Motor neuron (in vitro differentiated cells): ENCODE measurements around the gene INPP5K. TPM values are rescaled to one million over a fixed set of nuclear protein-coding genes. Genes with fewer than 3 reads are reported as not detected.
A peak's percentile ranks its signal among the peaks of the same experiment; 100 is the strongest.

Experiments
- ATAC-seq, 8 experiments: fragments of 200-7000 bp; cut with Tn5 transposase; replicated peaks in 6 of 8; 2 replicates each; pipeline ENCODE4 v1.8.0; 2021; ENCODE audit warnings: mild to moderate bottlenecking in 8 of 8, moderate library complexity in 8 of 8
- H3K27ac ChIP-seq, 2 donors: fragments of 250-450 bp; sonication (Bioruptor Pico); 2 replicates each; pipeline ENCODE4 v1.9.0; 2021; ENCODE audit warnings: antibody characterized with exemption in 2 of 2, mild to moderate bottlenecking in 2 of 2, moderate library complexity in 1 of 2
- H3K4me1 ChIP-seq, 2 donors: fragments of 250-450 bp; sonication (Bioruptor Pico); replicated peaks in 1 of 2; 2 replicates each; pipeline ENCODE4 v1.6.1; 2021; ENCODE audit warnings: antibody characterized with exemption in 2 of 2, mild to moderate bottlenecking in 2 of 2, moderate library complexity in 1 of 2
- H3K4me3 ChIP-seq, 5 donors: fragments of 250-450 bp; sonication (Bioruptor Pico); 2 replicates each; pipeline ENCODE4 v1.9.0; 2021; ENCODE audit warnings: antibody characterized with exemption in 5 of 5, mild to moderate bottlenecking in 5 of 5, moderate library complexity in 4 of 5
- WGBS, 10 experiments: fragments of 450-650 bp; shearing (Covaris generic); methylation state at CpG; one replicate each; pipeline ENCODE4 v1.0.0; 2022; 5-methylcytosine and 5-hydroxymethylcytosine counted together
- in situ Hi-C, 9 experiments: fragments of 400-800 bp; cut with MboI; loops; one replicate each; pipeline ENCODE4 v1.15.0; 2021; ENCODE audit warnings: low sequenced_read_pairs in 9 of 9, low pct_unique_long_range_greater_than_20kb in 2 of 9; ENCODE audit not compliant: unreplicated experiment in 9 of 9
- total RNA-seq, 8 experiments: library from RNA; unstranded; fragments of 300-600 nt; gene quantifications; 2 replicates each; pipeline versions ENCODE4 v1.2.3 to v1.2.4, GENCODE V29; 2022

Gene INPP5K
- total RNA-seq, 8 experiments from 2014 or later: 10.3 to 28.6 (median 16.2) TPM

- Histone ChIP-seq H3K4me1 (peaks cover 23 to 24% of the 10 kb centered on the region in 2 donors), H3K4me3 (peak overlapping the region; percentile 29 to 41 (median 37)), H3K27ac (peak overlapping the region in 1 of 2 donors; percentile 84)
- WGBS, 10 experiments: 3 to 30% methylated on average over 2 to 6 of the region's 74 CpGs; no CpG with 5 or more reads in 8 of the 10 experiments
- in situ Hi-C loops: no loop called here
- peak in 3 of 8 experiments; percentile 1 to 5 (median 2) for ATAC-seq
Measured at GRCh38 chr17:1486802-1487695, 29.4 kb downstream of the INPP5K start.

GRCh38 chr17:1485423-1486376 lies 30.7 kb downstream of the INPP5K start:
- Histone ChIP-seq H3K27ac (peak overlapping the region in 1 of 2 donors; percentile 54), H3K4me3 (peak overlapping the region; percentile 39 to 66 (median 47)), H3K4me1 (peaks cover 20% of the 10 kb centered on the region in 2 donors)
- in situ Hi-C loops: no loop called here
- peak; percentile 7 to 37 (median 22) for ATAC-seq
- WGBS, 10 experiments: 20% methylated on average over 1 of the region's 127 CpGs; no CpG with 5 or more reads in 9 of the 10 experiments

- in situ Hi-C loops: no loop called here
- ATAC-seq: peak; percentile 28 to 71 (median 54)
- H3K27ac ChIP-seq: peak overlapping the region in 1 of 2 donors; percentile 54
- H3K4me3 ChIP-seq: peak overlapping the region; percentile 39 to 66 (median 47)
- WGBS, 10 experiments: 20 to 60% (median 40%) methylated on average over 1 of the region's 19 CpGs; no CpG with 5 or more reads in 7 of the 10 experiments
- H3K4me1 ChIP-seq: peaks cover 16 to 18% of the 10 kb centered on the region in 2 donors
Measured at GRCh38 chr17:1484676-1485422, 31.6 kb downstream of the INPP5K start.

- no peak overlapping the region for H3K27ac ChIP-seq
- H3K4me3 ChIP-seq: no peak overlapping the region
- 80 to 100% (median 100%) methylated on average over 1 to 3 of the region's 29 CpGs; no CpG with 5 or more reads in 6 of the 10 experiments for WGBS, 10 experiments
- in situ Hi-C loops: no loop called here
- no peak for ATAC-seq
- H3K4me1 ChIP-seq: peaks cover 16 to 18% of the 10 kb centered on the region in 2 donors
Measured at GRCh38 chr17:1484060-1484535, 32.3 kb downstream of the INPP5K start.

- Histone ChIP-seq H3K4me3 (no peak overlapping the region), H3K27ac (no peak overlapping the region), H3K4me1 (peaks cover 12 to 16% of the 10 kb centered on the region in 2 donors)
- in situ Hi-C loops: no loop called here
- no peak for ATAC-seq
- no CpG with 5 or more reads among the region's 20 CpGs for WGBS, 10 experiments
Measured at GRCh38 chr17:1482680-1483079, 33.7 kb downstream of the INPP5K start.

DNA sequence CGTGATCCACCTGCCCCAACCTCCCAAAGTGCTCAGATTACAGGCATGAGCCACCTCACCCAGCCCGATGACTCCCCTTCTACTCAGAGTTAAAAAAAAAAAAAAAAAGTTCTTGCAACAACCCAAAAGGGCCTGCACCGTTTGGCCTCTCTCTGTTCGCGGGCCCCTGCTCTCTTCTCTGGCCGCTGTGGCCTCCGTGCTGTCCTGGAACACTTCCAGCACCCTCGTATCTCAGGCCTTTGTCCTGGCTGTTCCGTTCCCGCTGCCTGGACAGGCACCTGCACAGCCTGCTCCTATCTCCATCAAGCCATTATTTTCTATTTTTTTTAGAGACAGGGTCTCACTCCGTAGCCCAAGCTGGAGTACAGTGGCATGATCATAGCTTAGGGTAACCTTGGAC lies 34.7 kb downstream of the INPP5K start:
- ATAC-seq: no peak
- in situ Hi-C loops: no loop called here
- Histone ChIP-seq H3K27ac (no peak overlapping the region), H3K4me3 (no peak overlapping the region), H3K4me1 (peaks cover 10 to 12% of the 10 kb centered on the region in 2 donors)
- WGBS, 10 experiments: 83 to 100% (median 90%) methylated on average over 2 to 11 of the region's 11 CpGs; no CpG with 5 or more reads in 2 of the 10 experiments

DNA sequence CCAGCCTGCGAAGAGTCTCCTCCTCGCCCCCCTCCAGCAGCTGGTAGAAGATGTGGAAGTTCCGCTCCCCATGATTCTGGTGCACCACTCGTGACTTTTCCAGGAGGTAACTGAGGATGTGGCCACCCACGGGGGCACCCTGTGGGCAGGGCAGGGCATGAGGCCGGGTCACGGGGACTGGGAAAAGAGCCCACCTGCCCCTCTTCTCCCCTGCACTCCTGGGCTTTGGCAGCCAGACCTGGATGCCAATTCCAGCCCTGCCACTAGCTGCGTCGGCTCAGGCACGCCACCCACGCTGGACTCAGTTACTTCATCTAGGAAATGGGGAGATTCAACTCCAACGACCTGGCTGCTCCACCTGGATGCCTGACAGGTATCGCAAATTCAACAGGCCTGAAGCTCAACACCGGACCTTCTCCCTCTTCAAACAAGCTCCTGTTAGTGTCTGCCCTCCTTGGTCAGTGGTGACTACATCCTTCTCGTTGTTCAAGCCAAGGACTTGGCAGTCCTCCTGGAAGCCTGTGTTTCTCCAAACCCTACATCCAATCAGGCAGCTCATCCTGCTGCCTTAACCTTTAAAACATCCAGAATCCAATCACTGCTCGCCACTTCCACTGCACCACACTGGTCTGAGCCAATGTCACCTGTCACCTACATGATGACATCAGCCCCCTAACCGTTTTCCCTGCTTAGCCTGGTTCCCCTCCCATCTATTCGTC lies 35.5 kb downstream of the INPP5K start:
- no peak overlapping the region for H3K4me3 ChIP-seq
- no peak for ATAC-seq
- H3K27ac ChIP-seq: no peak overlapping the region
- in situ Hi-C loops: no loop called here
- peaks cover 8 to 10% of the 10 kb centered on the region in 2 donors for H3K4me1 ChIP-seq
- WGBS, 10 experiments: 60 to 100% (median 89%) methylated on average over 1 to 11 of the region's 18 CpGs; no CpG with 5 or more reads in 1 of the 10 experiments

DNA sequence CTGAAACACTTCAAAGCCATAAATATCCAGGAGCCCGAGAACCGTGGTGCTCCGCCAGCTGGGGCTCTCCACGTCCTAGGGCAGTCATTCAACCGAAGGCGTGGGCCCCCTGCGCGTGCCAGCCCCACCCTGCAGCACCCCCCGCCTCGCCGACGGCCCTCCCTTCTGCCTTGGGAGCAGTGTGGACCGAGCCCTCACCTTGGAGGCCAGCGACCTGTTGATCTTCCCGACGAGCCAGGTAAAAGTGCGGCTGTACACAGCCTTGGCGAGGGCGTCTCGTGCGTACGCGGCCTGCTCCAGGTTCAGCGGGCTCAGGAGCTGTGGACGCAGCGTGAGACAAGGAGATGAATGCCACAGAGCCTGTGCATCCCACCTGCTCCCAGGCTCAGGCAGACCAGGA lies 38.0 kb downstream of the INPP5K start:
- no peak for ATAC-seq
- Histone ChIP-seq H3K4me3 (no peak overlapping the region), H3K27ac (no peak overlapping the region), H3K4me1 (no peaks in the 10 kb centered on the region)
- in situ Hi-C loops: no loop called here
- 80 to 100% (median 97%) methylated on average over 3 to 6 of the region's 26 CpGs; no CpG with 5 or more reads in 7 of the 10 experiments for whole genome bisulfite sequencing, 10 experiments

- Histone ChIP-seq H3K27ac (no peak overlapping the region), H3K4me3 (no peak overlapping the region), H3K4me1 (peaks cover 0 to 3% of the 10 kb centered on the region in 2 donors)
- in situ Hi-C loops: no loop called here
- 80 to 100% (median 97%) methylated on average over 1 to 9 of the region's 15 CpGs; no CpG with 5 or more reads in 3 of the 10 experiments for WGBS, 10 experiments
- ATAC-seq: no peak
Measured at GRCh38 chr17:1475321-1475854, 41.0 kb downstream of the INPP5K start.

GRCh38 chr17:1474402-1475189 lies 41.8 kb downstream of the INPP5K start:
- Histone ChIP-seq H3K4me1 (peaks cover 0 to 3% of the 10 kb centered on the region in 2 donors), H3K4me3 (no peak overlapping the region), H3K27ac (no peak overlapping the region)
- ATAC-seq: no peak
- 69 to 100% (median 90%) methylated on average over 1 to 7 of the region's 31 CpGs; no CpG with 5 or more reads in 6 of the 10 experiments for WGBS, 10 experiments
- in situ Hi-C loops: no loop called here

DNA sequence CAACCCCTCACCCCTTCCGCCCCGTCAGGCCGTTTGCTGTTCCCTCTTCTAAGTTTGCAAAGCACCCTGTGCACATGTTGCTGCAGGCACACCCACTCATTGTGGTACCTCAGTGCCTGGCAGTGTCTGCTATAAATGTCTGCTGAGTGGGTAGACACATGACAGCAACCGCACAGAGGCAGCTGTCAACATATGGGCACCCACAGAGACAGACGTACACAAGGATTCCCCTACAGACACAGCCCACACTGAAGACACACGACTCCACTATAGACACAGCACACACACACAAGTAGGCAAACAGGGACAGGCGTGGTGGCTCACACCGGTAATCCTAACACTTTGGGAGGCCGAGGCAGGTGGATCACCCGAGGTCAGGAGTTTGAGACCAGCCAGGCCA lies 42.6 kb downstream of the INPP5K start:
- no peak for ATAC-seq
- in situ Hi-C loops: no loop called here
- WGBS, 10 experiments: 40 to 100% methylated on average over 1 of the region's 10 CpGs; no CpG with 5 or more reads in 8 of the 10 experiments

More for the DNA sequence above, 42.6 kb downstream of the INPP5K start:
- Histone ChIP-seq H3K4me3 (no peak overlapping the region), H3K4me1 (peaks cover 0 to 3% of the 10 kb centered on the region in 2 donors), H3K27ac (no peak overlapping the region)
